NCI-H82 treated with DMSO at 0.1 percent for 48 hours (cell line): ENCODE measurements around the gene FLOT1.

Experiments used
- DNase-seq: peaks from one replicate; lab custom pipeline; 2025; ENCODE audit not compliant: unreplicated experiment; lab: John Stamatoyannopoulos, UW

FLOT1 gene

DNA sequence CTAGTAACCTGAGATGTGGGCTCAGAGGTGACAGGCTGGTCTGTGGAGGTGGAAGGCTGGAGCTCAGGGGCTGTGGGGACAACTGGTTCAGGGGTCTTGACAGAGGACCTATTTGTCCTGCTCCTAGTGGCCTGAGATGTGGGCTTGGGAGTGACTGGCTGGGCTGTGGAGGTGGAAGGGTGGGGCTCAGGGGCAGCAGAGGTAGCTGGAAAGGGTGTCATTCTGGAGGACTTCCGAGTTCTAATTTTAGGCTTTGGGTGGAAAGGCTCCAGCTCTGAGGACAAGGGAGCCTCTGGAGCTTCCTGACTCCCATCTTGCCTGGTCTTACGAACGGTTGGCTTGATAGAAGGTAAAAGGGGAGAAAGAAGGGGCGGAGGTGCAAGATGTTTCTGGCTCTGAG, 36.9 kb downstream of the FLOT1 start:
- DNase-seq = no peak

DNA sequence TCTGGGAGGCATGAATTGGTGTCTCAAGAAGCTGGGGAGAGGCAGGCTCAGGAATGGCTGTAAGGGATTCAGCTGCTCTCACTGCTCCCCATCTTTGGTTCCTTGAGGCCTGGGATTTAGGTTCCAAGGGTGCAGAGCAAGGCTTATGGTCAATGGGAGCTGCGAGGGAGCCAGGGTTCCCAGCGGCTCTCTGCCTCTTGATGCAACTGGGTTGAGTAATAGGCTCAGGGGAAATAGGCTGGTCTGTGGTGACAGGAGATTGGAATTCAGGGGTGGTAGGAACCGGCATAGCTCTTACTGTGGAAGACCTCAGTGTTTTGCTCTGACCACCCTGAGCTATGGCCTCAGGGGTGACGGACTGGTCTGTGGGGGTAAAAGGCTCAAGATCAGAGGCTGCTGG, 38.7 kb downstream of the FLOT1 start:
- DNase-seq = no peak

DNA sequence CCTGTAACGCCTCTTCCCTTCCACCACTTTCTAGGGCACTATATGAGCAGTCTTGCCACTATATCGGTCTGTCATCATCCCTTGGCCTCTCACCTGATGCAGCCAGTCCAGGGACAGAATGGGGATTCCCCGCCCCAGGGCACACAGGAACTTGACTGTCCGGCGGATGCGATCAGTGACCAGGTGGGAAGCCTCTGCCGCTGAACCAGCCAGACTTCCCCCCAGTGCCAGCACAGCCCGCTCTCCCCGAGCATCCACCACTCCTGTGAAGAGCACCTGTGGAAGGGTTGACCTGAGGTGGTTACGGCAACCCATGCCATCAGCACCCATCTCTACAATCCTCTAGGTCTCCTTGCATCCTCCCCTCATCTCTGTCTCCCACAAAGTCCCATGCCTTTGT, 39.5 kb downstream of the FLOT1 start:
- DNase-seq = no peak

DNA sequence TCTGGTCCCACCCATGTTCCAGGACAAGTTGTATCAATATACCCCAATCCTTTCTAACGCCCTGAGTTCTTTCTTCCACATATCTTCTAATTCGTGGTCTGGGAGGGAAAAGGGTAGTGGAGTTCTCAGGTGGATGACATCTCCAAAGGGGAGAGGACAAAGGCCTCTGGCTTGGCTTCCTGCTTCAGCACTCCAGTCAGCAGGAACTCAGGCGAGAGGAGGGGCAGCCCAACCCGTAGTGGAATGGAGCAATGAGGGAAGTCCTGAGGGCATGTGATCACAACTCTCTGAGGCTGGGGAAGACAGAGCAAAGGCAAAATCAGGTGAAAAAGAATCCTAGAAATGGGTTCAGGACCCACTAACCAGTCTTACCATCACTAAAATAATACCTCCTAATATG, 42.1 kb downstream of the FLOT1 start:
- no peak for DNase-seq

DNA sequence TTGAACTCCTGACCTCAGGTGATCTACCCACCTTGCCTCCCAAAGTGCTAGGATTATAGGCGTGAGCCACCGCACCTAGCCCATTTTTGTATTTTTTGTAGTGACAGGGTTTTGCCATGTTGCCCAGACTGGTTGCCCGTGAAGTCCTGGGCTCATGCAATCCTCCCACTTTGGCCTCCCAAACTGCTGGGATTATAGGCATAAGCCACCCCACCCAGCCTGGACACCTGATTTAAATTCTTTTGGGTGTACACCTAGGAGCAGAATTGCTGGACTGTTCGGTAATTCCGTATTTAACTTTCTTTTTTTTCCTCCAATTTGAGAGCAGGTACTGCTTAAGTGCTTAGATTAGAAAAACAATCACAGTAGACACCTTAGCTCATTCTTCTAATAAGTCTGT, 46.1 kb downstream of the FLOT1 start:
- no peak for DNase-seq

DNA sequence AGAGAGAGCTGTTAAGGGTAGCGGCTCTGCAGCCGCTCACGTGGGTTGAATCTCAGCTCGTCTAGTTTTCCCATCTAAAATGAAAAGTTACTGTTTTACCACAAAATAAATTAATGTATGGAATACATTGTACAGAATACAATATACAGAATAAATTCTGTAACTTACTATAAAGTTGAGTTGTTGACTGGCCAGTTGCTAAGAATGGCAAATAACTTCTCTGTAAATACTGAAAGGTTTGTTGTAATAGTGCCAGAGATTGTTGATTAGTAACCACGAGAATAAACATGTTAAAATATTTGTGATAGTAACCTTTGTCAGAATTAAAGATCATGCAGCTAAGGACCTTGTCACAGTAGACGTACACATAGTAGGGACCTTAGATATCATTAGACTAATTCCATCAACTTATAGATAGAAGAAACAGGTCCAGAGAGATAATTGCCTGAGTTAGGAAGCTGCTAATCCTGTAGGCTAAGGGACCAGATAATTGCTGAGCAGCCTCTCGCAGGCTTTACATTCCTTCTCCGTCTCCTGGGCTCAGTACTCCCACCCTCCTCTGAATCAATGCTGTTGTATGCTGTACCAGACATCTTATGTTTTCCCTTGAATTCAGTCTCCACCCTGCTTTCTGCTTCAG, 51.2 kb downstream of the FLOT1 start:
- DNase-seq = peak; percentile 73

DNA sequence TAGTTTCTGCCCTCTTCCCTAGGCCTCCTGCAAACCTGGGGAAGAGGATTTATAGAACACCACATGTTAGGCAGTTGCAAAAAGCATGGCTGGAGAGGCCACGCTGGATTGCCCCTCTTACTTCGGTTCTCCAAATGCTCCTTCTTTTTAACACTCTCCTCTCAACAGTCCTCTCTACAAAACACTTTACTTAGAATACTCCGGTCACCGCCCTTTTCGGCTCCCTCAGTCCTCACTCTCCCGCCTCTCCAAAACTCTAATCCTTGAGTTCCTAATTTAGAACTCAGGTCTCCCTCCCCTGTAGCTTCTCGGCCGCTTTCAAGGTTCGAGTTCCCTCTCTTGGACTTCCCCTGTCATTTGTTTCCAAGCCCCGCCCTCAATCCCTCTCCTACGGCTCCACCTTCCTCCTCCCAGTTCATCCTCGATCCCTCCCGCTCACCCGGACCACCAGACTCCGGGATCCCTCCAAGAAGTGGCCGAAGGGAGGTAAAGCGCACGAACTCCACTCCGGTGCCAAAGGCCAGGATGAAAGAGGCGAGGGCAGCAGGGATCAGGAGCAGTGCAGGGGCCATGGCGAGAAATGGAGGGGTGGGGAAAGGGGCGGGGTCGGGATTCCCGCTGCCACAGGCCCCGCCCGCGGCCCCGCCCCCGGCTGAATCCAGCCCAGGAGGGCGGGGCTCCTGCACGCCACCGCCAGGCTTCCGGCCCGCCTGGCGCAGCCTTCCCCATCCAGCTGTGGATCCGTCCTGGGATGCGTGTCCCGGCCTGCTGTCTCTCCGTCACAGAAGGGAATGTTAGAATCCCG, 51.9 kb downstream of the FLOT1 start, which contains the start of gene NRM:
Gene NRM, minus strand, starts transcription at position 582 of the 805 bp plus-strand sequence. Its CDS starts 10 bp downstream, at position 572.
- peak; percentile 81 for DNase-seq

DNA sequence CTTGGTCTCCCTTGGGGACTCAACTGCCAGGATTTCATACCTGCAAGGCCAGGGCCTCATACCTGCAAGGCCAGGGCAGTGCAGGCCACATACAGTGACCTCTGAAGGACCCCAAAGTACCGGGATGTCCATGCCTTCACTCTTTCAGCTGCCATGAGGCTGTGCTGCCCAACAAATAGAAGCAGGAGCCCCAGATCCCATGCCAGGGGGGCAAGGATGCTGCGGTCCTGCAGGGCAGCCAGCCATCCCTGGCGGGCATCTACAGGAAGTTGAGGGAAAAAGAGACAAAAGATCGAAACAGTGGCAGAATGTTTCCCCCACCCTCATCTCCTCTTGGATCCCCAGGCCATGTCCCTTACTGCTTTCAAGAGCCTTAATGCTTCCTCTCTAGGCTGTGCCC, 52.5 kb downstream of the FLOT1 start:
- no peak for DNase-seq

DNA sequence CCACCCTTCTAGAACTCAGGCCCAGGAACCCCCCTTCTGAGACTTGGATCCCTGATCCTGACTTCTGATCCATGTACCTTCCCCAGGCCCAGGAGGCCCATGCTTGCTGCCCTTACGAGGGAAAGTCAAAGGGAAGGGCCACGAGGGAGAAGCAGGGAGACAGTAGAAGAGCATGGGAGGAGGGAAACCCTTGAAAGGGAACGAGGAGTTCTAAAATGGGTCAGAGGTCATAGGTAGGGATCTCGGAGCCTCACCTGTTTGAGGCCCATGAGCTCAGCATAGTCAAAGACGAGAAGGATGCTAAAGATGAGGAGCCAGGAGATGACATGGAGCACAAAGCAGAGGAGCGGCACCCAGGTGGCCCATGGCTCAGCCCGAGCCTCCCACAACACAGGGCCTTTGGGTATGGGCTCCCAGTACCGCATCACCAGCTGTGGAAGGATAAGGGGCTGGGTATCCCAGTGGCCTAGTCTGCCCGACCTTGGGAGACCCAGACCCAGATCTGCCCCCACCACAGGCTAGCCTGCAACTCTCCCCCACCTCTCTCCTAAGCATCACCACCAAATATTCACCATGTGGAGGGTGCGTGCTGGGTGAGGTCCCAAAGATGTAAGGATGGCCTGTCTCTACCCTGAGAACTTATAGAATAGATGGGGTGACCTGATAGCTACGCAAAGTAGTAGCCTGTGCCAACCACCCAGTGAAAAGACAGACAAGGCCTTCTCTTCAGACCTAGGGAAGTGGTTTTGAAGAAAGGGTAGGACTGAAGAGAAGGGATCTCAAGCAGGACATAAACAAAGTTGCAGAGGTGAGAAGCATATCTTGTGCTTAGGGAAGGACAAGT, 53.2 kb downstream of the FLOT1 start:
- DNase-seq = no peak

DNA sequence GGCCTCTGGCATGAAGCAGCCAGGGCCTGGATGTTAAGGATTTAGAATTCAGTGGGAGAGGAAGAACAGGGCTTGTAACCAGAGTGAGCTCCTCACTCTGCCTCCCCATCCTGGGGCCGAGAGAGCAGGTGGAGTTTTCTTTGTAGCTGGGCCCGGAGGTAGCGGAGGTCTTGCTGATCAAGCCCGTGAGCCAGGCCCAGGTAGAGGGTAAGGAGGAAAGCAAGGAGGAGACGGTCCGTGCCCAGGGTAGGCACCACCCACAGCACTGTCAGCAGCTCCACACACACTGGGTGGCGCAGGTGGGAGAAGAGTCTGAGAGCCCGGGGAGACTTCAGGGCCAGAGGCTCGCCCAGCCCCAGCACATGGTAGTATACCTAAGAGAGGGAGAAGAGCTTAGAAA, 53.9 kb downstream of the FLOT1 start:
- DNase-seq = no peak

DNA sequence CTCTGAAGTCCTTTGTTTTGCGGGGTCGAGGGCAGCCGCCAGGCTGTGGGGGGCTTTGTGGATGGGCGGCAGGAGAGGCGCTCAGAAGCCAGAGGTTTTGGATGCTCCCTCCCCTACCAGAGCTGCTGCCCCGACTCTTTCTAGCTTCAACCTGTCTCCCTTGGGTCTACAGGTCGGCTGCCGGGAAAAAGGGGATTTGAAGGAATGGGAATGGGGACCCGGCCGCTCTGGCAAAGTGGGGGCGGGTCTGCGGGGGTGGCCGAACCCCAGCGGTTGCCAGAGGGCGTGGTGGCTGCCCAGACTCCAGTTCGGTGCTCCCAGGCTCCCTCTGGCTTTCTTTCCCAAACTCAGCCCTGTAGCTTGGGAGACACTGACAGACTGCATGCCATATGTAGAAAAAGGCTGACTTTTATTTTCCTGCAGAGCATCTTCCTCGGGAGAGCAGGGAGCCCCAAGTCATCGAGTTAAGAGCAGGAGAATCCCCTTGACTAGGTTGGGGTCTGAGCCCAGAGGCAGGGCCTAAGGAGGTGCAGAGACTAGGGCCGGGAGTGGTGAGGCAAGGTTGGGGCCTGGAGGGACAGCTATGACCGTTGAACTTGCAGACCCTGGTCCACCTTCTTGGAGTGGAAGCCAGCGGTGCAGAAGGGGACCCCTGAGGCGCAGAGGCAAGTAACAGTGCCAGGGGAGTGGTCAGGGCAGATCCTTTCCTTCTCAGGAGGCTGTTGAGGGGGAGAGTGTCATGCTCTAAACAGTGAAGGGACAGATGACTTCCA, 54.6 kb downstream of the FLOT1 start:
- DNase-seq = no peak

DNA sequence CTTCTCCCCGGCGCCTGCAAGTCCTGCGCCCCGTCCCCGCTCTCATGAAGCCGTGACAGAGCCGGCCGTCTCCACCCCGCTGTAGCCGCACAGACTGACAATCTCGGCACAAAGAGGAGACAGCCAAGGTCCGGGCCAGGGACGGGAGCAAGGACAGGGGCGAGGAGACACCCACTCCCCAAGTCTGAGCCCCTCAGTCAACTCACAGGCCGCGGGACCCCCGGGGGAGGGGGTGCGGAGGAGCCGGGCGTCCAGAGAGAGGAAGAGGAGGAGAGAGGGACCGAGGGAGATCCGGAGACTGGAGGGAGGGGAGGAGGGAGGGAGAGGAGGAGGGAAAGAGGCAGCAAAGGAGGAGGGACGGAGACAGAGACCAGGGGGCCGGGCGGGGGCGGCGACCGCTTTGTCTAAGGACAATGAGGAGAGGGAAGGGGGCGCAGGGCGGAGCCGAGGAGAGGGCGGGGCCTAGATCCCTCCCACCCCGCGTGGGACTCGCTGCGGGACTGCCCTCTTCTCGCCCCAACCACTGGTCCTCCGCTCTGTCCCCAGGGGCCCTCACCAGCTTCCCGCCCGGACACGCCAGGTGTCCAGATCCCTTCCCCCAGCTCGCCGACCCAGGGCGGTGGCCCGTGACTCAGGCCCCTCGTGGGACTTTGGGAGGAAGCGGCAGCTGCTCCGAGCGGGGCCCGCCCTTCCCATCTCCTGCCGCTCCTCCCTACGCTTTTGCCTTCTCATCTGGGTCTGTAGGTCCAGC, 55.4 kb downstream of the FLOT1 start:
- peak; percentile 80 for DNase-seq

DNA sequence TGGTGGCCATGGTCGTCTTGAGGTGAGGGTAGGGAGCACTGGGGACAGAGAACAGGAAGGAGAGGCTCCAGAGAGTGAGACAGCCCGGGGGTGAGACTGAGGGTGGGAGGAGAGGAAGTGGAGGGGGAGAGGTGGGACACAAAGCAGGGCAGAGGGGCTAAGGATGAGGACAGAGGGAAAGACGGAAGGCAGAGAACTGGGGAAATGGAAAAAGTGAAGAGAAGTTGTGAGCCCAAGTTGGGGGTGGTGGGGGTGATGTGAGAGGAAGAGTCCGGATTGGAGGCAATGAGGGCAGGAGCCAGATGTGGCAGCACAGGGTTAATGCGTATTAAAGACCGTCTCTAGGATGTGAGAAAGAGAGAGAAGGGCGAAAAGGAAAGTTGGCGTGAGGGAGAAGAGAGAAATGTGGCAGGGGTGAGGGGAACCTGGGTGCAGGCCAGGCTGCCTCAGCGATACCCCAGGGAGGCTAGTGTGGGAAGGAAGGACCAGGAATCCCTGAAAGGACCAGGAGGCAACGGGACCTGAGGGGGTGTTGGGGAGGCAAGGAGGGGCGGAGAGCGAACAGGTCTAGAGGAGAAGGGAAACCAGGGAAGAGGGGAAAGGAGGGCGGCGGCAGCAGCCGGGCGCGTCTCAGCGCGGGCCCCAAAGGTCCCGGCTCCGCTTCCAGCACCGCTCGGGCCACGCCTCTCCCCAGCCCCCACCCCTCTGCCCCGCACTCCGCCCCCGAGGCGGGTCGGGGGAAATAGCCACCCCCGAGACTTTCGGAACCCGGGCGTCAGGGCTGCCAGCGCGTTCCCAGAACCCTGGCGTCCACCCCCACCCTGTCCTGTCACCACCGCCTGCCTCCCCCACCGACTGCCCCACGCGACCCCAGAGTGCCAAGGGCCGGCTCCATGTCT, 56.2 kb downstream of the FLOT1 start, which contains the start of gene PPP1R18:
Gene PPP1R18, minus strand, starts transcription at position 637 of the 899 bp plus-strand sequence. Its CDS starts 627 bp downstream, at position 10.
- DNase-seq = no peak

DNA sequence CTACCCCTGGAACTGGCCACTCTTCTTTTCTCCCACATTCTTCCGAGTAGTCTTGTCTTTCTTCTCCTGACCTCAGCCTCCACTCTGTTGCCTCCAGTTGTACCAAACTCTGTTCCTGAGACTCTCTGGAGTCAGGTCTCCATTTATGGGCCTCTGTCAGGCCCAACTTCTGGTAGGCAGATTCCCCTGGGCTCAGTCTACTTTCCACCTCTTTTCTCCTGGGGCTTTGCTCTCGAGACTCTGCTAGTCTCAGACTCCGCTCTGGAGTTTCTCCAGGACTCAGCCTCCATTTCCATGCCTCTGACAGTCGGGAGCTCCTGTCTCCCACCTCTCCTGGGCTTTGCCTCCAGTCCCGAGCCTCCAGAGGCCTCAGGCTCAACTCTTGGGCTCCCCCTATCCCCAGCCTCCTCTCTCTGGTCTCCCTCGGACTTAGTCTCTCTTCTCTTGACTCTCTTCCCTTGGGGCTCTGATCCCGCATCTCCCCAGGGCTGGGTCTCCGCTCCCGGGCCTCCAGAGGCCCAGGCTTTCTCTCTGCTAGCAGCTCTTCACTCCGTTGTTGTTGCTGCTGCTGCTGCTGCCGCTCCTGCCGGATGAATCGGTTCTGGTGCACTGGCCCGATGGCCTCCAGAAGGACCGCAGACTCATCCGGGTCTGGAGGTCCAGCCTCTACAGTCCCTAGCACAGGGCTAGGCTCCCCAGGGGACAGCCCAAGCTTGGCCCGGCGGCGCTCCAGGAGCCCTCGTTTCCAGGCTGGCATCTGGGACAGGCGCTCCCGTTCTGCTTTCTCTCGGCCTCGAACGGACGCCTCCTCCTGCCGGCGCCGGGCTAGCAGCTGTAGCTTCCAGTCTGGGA, 57.1 kb downstream of the FLOT1 start:
- no peak for DNase-seq

DNA sequence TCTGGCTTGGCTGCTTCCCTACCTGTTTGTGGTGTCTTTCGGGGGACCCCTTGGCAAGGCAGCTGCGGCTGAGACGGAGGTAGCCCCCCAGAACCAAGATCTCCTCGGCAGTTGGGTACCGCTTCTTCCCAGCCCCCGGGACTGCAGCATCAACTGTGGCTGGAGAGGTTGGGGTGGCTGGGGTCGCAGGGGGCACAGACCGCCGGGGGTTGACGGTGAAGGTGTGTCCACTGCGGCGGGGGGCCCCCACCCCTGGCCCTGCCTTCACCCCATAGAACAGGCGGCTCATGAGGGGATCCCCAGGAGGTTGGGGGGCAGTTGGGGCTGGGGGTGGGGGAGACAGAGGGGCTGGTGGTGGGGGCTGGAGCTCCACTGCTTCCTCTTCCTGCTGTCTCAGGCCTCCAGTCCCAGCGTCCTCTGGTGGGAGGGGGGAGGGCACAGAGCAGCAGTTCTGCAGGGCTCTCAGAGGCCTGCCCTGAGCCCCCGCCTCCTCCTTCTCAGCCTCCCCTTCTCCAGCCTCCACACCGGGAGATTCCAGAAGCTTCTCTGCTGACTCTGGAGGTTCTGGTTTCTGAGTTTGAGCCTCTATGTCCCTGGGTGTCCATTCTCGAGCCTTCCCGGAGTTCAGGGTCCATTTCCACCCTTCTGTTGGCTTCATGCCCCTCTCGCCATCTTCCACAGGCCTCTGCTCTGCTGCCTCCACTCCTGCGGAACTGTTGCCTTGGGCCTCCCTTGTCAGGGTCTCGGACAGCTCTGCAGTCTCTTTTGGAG, 57.9 kb downstream of the FLOT1 start:
- no peak for DNase-seq

DNA sequence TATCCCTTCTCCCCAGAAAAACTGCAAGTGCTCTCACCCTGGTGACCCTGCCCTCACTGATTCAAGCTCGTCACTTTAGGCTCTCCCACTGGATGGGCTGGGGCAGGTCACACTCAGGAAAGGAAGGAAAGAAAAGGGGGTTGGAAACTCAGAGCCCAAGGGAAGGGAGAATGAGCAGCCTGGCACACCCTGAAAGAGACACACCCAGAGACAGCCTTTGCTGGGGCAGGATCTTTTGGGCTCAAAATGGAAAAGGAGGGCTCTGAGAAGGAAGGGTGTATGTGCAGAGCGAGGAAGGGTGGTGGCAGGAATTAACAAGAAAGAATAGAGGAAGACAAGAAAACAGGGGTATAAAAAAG, 58.5 kb downstream of the FLOT1 start:
- no peak for DNase-seq

DNA sequence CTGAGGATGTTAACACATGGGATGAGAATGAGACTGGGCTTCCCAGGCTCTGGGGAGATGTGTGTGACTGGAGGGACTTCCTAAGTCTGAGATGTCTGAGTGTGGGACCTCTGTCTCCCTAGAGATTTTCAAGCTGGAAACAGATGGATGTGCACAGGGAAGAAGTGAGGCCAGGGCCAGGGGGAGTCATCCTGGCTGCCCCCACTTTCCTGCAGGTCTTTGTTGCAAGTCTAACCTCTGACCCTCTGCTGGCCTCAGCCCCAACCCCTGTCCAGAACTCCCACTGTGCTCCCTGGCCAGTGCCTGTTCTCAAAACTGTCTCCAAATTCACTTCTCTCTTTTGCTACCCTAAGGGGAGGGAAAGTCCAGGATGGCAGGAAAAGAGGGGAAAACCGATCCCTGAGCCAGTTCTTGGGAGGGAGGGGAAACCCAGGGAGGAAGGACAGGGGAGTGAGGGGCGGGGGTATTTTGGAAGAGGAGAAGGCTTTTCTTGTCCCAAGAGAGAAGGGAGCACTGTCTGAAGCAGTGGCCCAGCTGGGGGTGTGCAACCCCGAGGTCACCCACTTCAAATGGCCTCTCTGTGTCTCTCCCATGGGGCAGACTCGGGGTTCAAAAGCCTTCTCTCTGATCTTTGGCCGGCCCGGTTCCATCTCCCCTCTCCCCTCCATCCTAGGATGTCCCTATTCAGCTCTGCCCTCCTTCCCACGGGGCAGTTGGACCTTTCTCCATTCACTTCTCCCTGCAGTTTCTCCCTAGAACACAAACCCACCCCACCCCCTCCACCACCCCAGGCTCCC, 59.1 kb downstream of the FLOT1 start:
- DNase-seq = no peak
